Aorta (tissue), 5 donors: ENCODE results near the gene GMIP. TPM values are rescaled to one million over a fixed set of nuclear protein-coding genes. Genes with fewer than 3 reads are reported as not detected.
"Not testable (repeated sequence)": the region's sequence is repeated elsewhere in the genome, so short reads cannot be mapped to it uniquely, and the experiment has no call there.

ENCODE experiments used
- ATAC-seq: fragments of 200-7000 bp; cut with Tn5 transposase; one replicate; pipeline ENCODE4 v1.9.1; 2022; ENCODE audit warnings: moderate library complexity; ENCODE audit not compliant: low FRiP score
- DNase-seq, 2 donors: peaks; one replicate each; pipeline ENCODE4 v3.0.0-alpha.2; 2020
- H3K27ac ChIP-seq, 2 donors: one replicate each; pipeline ENCODE4 v1.5.1; 2013; ENCODE audit warnings: low read length in 2 of 2, mild to moderate bottlenecking in 2 of 2, moderate library complexity in 2 of 2, control low read depth in 1 of 2, inconsistent platforms in 1 of 2, low read depth in 1 of 2
- H3K27me3 ChIP-seq, 2 donors: one replicate each; pipeline ENCODE4 v1.6.1; 2013; ENCODE audit warnings: control low read depth in 1 of 2, low read length in 1 of 2, mild to moderate bottlenecking in 1 of 2, moderate library complexity in 1 of 2; ENCODE audit not compliant: insufficient read depth in 2 of 2, control insufficient read depth in 1 of 2
- H3K36me3 ChIP-seq, 2 donors: one replicate each; pipeline ENCODE4 v1.6.1; 2013; ENCODE audit warnings: control low read depth in 1 of 2, low read length in 1 of 2, mild to moderate bottlenecking in 1 of 2; ENCODE audit not compliant: insufficient read depth in 2 of 2, control insufficient read depth in 1 of 2
- H3K4me1 ChIP-seq, 2 donors: one replicate each; pipeline ENCODE4 v1.6.1; 2013; ENCODE audit warnings: low read length in 2 of 2, control low read depth in 1 of 2, mild to moderate bottlenecking in 1 of 2, moderate library complexity in 1 of 2; ENCODE audit not compliant: insufficient read depth in 2 of 2, control insufficient read depth in 1 of 2
- H3K4me3 ChIP-seq, 2 donors: one replicate each; pipeline ENCODE4 v1.5.1; 2013; ENCODE audit warnings: low read length in 2 of 2, control low read depth in 1 of 2, mild to moderate bottlenecking in 1 of 2
- H3K9me3 ChIP-seq: one replicate; pipeline ENCODE4 v1.6.1; 2013; ENCODE audit warnings: mild to moderate bottlenecking, low read length; ENCODE audit not compliant: control insufficient read depth
- WGBS, 2 donors: extraction: QIAGEN DNeasy Blood & Tissue Kit; methylation state at CpG; one replicate each; pipeline ENCODE4 v1.1.7; 2013; 5-methylcytosine and 5-hydroxymethylcytosine counted together
- intact Hi-C, 2 donors: fragments of 100-400 bp; cut with DNase I; formaldehyde crosslinking; loops; one replicate each; pipeline versions ENCODE4 v1.14.2 to v1.15.0; 2022
- polyA plus RNA-seq, 2 donors: library from polyadenylated mRNA; stranded (reverse); fragments of 200-250 nt; gene quantifications; one replicate each; pipeline ENCODE4 v1.2.3, GENCODE V29; 2013
- total RNA-seq, 2 donors: library from RNA; stranded (reverse); fragmentation: NEBNext Ultra II Directional; extraction: Animal tissue kit (Norgen Biotek cat#: 25700); gene quantifications; one replicate each; pipeline ENCODE4 v1.2.1, GENCODE V29; 2021
- donor health status: healthy with polysubstance abuse.
- donor health status: Bipolar disorder and iron deficiency.
- donor health status: DM: no; HTN: no; CAD: no.
- donor health status: DM: no; HTN: no; CAD: no.
- donor health status: DM: yes; HTN: yes; CAD: no.

The GMIP gene
- total and polyA plus RNA-seq, 4 donors = 3.4 to 25.6 (median 10.4) TPM

GRCh38 chr19:19674315-19674714 is 30.9 kb upstream of the GMIP start:
- no peak for DNase-seq
- Histone ChIP-seq H3K4me1 (no peaks in the 10 kb centered on the region), H3K27me3 (no peaks in the 10 kb centered on the region), H3K27ac (no peak overlapping the region), H3K9me3 (peaks cover 4% of the 10 kb centered on the region), H3K36me3 (peaks cover 4 to 5% of the 10 kb centered on the region in 2 donors), H3K4me3 (no peak overlapping the region)
- 97 to 98% methylated on average over 6 of the region's 6 CpGs for WGBS, 2 donors
- intact Hi-C loops = no loop called here
- ATAC-seq = no peak

- H3K27me3 ChIP-seq = no peaks in the 10 kb centered on the region
- H3K36me3 ChIP-seq = peaks cover 0 to under 1% of the 10 kb centered on the region in 2 donors
- H3K9me3 ChIP-seq = peaks cover 2% of the 10 kb centered on the region
- no peak overlapping the region for H3K27ac ChIP-seq
- WGBS, 2 donors = 88 to 91% methylated on average over 3 of the region's 3 CpGs
- intact Hi-C loops = no loop called here
- no peaks in the 10 kb centered on the region for H3K4me1 ChIP-seq
- H3K4me3 ChIP-seq = no peak overlapping the region
- DNase-seq (no peak), ATAC-seq (no peak)
Measured at GRCh38 chr19:19672816-19673215, 29.4 kb upstream of the GMIP start.

DNA sequence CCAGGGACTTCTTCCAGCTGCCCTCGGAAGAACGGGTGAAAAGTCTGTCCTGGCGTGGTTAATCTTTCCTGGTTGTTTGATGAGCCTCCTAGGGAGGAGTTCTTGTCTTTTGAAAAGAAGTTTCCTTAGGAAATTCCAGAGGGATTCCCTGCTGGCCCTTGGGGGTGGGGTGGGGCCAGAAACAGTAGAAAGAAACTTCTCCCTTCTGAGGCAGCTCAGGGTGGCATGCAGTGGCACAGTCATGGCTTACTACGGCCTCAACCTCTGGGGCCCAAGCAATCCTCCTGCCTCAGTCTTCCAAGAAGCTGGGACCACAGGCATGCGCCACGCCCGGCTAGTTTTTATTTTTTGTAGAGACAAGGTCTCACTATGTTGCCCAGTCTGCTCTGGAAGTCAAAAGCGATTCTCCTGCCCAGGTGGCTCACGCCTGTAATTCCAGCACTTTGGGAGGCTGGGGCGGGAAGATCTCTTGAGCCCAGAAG is 26.7 kb upstream of the GMIP start:
- Histone ChIP-seq H3K36me3 (no peaks in the 10 kb centered on the region), H3K27ac (no peak overlapping the region), H3K4me1 (no peaks in the 10 kb centered on the region), H3K27me3 (no peaks in the 10 kb centered on the region), H3K9me3 (no peaks in the 10 kb centered on the region), H3K4me3 (no peak overlapping the region)
- DNase-seq (peak in 1 of 2 donors; percentile 46), ATAC-seq (no peak)
- intact Hi-C loops = no loop called here
- WGBS, 2 donors = 73 to 79% methylated on average over 10 of the region's 10 CpGs

GRCh38 chr19:19668230-19669012 is 25.0 kb upstream of the GMIP start, which contains the start of gene ZNF101:
TSS of gene ZNF101 (plus strand) at chr19:19668839. CDS start at chr19:19668964, 125 bp downstream.
- no peaks in the 10 kb centered on the region for H3K9me3 ChIP-seq
- H3K27me3 ChIP-seq = no peaks in the 10 kb centered on the region
- H3K36me3 ChIP-seq = no peaks in the 10 kb centered on the region
- WGBS, 2 donors = 4 to 5% methylated on average over 36 of the region's 36 CpGs
- H3K4me1 ChIP-seq = no peaks in the 10 kb centered on the region
- intact Hi-C loops = loop anchor here in 1 of 2 donors (5.0 to 10.0 kb wide), 2 partner anchors 64 to 156 kb away; partner anchors contain the start of genes ZNF14 and ZNF506
- peak; percentile 96 to 97 for DNase-seq
- H3K4me3 ChIP-seq = peak within 1 kb of the TSS; percentile 65 to 75
- H3K27ac ChIP-seq = peak within 1 kb of the TSS in 1 of 2 donors; percentile 32
- peak; percentile 89 for ATAC-seq

GRCh38 chr19:19665420-19665948 is 22.0 kb upstream of the GMIP start:
- not testable (repeated sequence) for H3K4me1 ChIP-seq, H3K27ac ChIP-seq, H3K36me3 ChIP-seq, H3K9me3 ChIP-seq, H3K4me3 ChIP-seq, DNase-seq, ATAC-seq, H3K27me3 ChIP-seq
- 97% methylated on average over 22 of the region's 22 CpGs for WGBS, 2 donors
- intact Hi-C loops = loop anchor here in 1 of 2 donors (5.0 to 10.0 kb wide), 2 partner anchors 67 to 159 kb away; partner anchors contain the start of genes ZNF14 and ZNF506

DNA sequence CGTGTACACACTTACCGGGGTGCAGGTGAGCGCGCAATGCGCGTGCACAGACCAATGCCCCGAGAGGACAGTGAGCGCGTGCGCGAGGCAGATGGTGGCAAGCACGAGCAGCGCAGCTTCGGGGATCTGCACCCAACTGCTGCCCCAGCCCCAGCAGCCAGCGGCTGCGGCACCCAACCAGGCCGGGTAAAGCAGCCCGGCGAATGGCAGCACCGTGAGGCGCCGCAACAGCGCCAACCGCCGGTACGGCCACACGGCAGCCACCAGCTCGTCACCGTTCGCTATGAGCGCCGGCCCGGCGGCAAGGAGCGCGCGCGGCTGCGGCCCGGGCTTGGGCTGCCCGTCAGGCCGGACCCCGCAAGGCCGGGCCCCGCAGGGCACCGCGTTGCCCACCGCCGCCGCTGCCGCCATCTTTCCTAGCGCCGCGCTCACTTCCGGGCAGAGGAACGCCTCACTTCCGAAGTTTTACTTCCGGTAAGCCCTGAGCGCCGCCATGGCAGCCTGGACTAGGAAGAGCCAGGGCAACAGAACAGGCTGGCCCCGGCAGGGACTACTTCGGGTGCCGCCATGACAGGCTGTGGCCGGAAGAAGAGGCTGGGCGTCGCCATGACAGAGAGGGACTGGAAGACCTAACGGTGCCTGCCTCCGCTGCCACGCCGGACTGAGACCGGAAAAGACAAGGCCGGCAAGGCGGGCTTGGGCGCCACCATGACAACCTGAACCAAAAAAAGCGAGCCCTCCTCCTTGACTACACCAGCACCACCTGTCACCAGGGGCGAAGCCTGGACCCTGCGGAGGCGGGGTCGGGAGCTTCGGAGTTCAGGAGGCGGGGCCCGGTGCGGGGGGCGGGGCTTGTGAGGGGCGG is 20.0 kb upstream of the GMIP start, which contains the start of gene ATP13A1:
ATP13A1 (minus strand) TSS at position 421 of the 865 bp plus-strand sequence; CDS start at position 411, 10 bp downstream.
- H3K4me3 ChIP-seq = peak within 1 kb of the TSS; percentile 87 to 96

DNA sequence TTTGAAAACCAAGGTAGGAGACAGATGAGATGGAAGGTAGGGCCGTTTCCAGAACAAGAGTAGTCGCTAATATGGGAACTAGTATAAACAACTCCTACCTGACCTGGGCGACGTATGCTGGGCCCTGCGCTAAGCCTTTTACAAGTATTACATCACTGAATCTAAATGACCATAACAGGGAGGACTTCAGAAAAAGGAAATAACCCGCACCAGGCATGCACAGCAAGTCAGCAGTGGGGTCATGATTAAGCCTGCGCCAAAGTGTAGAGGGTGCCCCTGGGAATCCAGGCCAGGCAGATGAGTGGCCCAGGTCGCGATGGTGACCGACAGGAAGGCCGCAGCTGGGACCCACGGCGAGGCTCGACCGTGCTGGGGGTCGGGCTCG is 19.4 kb upstream of the GMIP start:
- peak overlapping the region in 1 of 2 donors; percentile 55 for H3K27ac ChIP-seq
- no peak for ATAC-seq
- WGBS, 2 donors = 6 to 8% methylated on average over 16 to 17 of the region's 17 CpGs
- no peaks in the 10 kb centered on the region for H3K27me3 ChIP-seq
- intact Hi-C loops = loop anchor here in 1 of 2 donors (1.0 to 10.0 kb wide), 3 partner anchors 20 to 162 kb away; partner anchors contain the start of genes GMIP and ZNF506
- H3K9me3 ChIP-seq = no peaks in the 10 kb centered on the region
- H3K4me1 ChIP-seq = peaks cover 0 to 1% of the 10 kb centered on the region in 2 donors
- H3K36me3 ChIP-seq = peaks cover 0 to under 1% of the 10 kb centered on the region in 2 donors
- no peak for DNase-seq
- peak overlapping the region; percentile 87 to 96 for H3K4me3 ChIP-seq

More for the DNA sequence above, 20.0 kb upstream of the GMIP start, which contains the start of gene ATP13A1:
- H3K36me3 ChIP-seq = no peaks in the 10 kb centered on the region
- 0 to 1% methylated on average over 70 to 85 of the region's 85 CpGs for WGBS, 2 donors
- no peaks in the 10 kb centered on the region for H3K27me3 ChIP-seq
- intact Hi-C loops = loop anchor here in 1 of 2 donors (1.0 to 10.0 kb wide), 3 partner anchors 20 to 161 kb away; partner anchors contain the start of genes GMIP and ZNF506
- no peaks in the 10 kb centered on the region for H3K9me3 ChIP-seq
- ATAC-seq (peak; percentile 98), DNase-seq (peak; percentile 98)
- peaks cover 0 to 1% of the 10 kb centered on the region in 2 donors for H3K4me1 ChIP-seq
- H3K27ac ChIP-seq = peak within 1 kb of the TSS in 1 of 2 donors; percentile 55

DNA sequence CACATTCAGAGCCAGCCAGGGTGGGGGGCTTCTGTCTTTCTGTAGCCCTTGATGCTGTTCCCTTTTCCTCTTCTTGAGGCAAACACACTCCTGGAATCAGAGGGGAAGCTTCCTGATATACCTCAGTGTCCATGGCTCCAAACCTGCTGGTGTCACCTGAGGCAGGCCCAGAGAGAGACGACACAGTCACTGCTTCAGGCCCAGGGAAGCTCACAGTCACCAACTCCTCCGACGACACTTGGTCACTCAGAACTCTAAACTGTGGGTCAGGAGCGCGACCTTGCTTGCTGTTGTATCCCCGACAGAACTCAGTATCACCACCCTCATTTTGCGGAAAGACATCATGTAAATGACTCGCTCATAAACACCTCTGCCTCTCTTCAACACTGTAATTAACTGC is 18.9 kb upstream of the GMIP start:
- Histone ChIP-seq H3K36me3 (peaks cover 1 to 5% of the 10 kb centered on the region in 2 donors), H3K9me3 (no peaks in the 10 kb centered on the region), H3K4me3 (no peak overlapping the region), H3K27ac (no peak overlapping the region), H3K4me1 (peaks cover 0 to 1% of the 10 kb centered on the region in 2 donors), H3K27me3 (no peaks in the 10 kb centered on the region)
- intact Hi-C loops = loop anchor here in 1 of 2 donors (5.0 to 10.0 kb wide), 2 partner anchors 115 to 162 kb away; partner anchors contain the start of gene ZNF506
- ATAC-seq (no peak), DNase-seq (no peak)
- WGBS, 2 donors = 81% methylated on average over 8 of the region's 8 CpGs
